ENCODE data around the gene TRERF1. TPM values are rescaled to one million over a fixed set of nuclear protein-coding genes. Genes with fewer than 3 reads are reported as not detected.

Gene TRERF1
- total RNA-seq, 2 donors from 2014 or later = 3.8 to 28.2 TPM

DNA sequence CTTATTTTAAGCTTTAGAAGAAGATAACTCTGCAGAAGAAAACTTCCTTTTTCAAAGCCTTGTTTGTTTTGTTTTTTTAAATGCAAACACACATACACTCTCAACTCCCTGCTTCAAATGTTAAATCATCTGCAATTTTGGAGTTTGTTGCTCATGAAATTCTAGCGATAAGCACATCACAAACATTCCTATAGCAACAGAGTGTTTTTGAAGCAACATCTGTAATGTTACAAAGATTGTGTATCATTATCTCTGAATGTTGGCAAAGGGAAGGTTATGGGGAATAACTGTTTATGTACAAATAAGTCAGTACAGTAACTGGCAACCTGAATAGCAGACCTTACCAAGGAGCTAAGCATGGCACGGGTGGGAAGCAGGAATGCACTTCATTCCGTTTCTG lies 149.3 kb downstream of the TRERF1 start:
- no peaks in the 10 kb centered on the region for H3K9me3 Mint-ChIP-seq
- H3K27ac Mint-ChIP-seq = no peak overlapping the region
- ATAC-seq (no peak), DNase-seq (ENCODE audit: low spot score in 2 of 2) (no peak)
- H3K36me3 Mint-ChIP-seq = peaks cover 0 to 7% of the 10 kb centered on the region in 2 donors

- Mint-ChIP-seq H3K27ac (no peak overlapping the region), H3K36me3 (peaks cover 0 to 11% of the 10 kb centered on the region in 2 donors), H3K9me3 (no peaks in the 10 kb centered on the region)
- ATAC-seq (no peak), DNase-seq (ENCODE audit: low spot score in 2 of 2) (no peak)
Observed at GRCh38 chr6:42301986-42302385, 149.7 kb downstream of the TRERF1 start.

DNA sequence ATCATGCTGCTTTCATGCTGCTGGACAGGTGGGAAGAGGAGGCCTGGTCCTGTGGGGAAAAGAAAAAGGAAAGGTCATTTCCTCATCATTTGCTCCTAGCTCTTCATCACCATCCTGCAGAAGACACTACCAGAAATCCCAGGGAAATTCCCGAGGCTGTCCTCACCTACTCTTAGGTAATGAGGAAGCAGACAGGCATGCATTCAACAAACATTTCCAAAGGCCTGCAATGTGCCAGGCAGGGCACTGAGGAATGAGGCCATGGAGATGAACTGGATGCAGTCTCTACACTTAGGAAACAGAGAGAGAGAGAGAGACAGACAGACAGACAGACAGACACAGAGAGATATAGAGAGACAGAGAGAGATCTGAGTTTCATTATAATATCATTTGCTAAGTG lies 151.0 kb downstream of the TRERF1 start:
- peaks cover 0 to 21% of the 10 kb centered on the region in 2 donors for H3K36me3 Mint-ChIP-seq
- ATAC-seq = no peak
- DNase-seq (ENCODE audit: low spot score in 2 of 2) = no peak
- peaks cover 0 to 5% of the 10 kb centered on the region in 2 donors for H3K9me3 Mint-ChIP-seq
- H3K27ac Mint-ChIP-seq = no peak overlapping the region

GRCh38 chr6:42300185-42300584 lies 151.5 kb downstream of the TRERF1 start:
- no peak for DNase-seq (ENCODE audit: low spot score in 2 of 2)
- peaks cover 0 to 21% of the 10 kb centered on the region in 2 donors for H3K36me3 Mint-ChIP-seq
- H3K9me3 Mint-ChIP-seq = peaks cover 0 to 5% of the 10 kb centered on the region in 2 donors
- H3K27ac Mint-ChIP-seq = no peak overlapping the region
- ATAC-seq = no peak

DNA sequence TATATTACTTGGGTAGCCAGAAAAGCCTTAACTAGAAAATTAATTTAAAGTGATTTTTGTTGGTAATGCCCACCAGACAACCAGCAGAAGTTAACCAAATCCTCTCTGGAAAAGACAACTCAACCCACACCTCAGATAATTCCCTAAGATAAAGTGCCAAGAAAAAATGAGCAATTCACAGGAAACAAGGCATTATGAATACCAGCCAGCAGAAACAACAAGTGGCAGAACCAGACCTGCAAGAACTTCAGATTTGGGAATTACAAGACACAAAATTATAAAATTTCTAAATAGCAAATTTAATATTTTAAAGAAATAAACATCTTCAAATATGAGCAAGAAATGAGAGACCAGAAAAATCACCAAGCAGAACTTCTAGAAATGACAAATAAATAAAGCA lies 154.1 kb downstream of the TRERF1 start:
- Mint-ChIP-seq H3K9me3 (peaks cover 0 to 10% of the 10 kb centered on the region in 2 donors), H3K27ac (no peak overlapping the region), H3K36me3 (peaks cover 0 to 28% of the 10 kb centered on the region in 2 donors)
- ATAC-seq (no peak), DNase-seq (ENCODE audit: low spot score in 2 of 2) (no peak)

DNA sequence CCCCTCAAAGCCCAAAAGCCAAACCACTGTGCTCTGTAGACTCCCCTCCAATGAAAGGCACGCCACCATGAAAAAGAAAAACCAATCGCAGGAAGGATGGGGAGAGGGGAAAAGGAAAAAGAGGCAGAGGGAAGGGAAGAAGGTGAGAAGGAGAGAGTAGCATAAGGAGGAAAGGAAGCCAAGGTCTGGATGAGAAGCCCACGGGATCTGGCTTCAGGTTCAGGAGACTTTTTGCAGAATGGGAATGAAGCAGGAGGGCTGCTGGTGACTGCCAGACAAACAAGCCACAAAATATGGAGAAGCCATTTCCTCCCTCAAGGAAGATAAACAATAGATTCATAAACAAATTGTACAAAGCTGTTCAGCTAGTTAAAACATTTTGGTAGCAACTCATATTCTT lies 155.1 kb downstream of the TRERF1 start:
- no peak for ATAC-seq
- Mint-ChIP-seq H3K27ac (no peak overlapping the region), H3K9me3 (peaks cover 0 to 10% of the 10 kb centered on the region in 2 donors), H3K36me3 (peaks cover 0 to 28% of the 10 kb centered on the region in 2 donors)
- no peak for DNase-seq (ENCODE audit: low spot score in 2 of 2)

- Mint-ChIP-seq H3K36me3 (peaks cover 0 to 28% of the 10 kb centered on the region in 2 donors), H3K9me3 (peaks cover 0 to 10% of the 10 kb centered on the region in 2 donors), H3K27ac (peak overlapping the region in 1 of 2 donors; percentile 77)
- ATAC-seq (no peak), DNase-seq (ENCODE audit: low spot score in 2 of 2) (no peak)
Observed at GRCh38 chr6:42295677-42296076, 156.0 kb downstream of the TRERF1 start.

GRCh38 chr6:42295181-42295580 lies 156.5 kb downstream of the TRERF1 start:
- peaks cover 0 to 10% of the 10 kb centered on the region in 2 donors for H3K9me3 Mint-ChIP-seq
- H3K36me3 Mint-ChIP-seq = peaks cover 0 to 28% of the 10 kb centered on the region in 2 donors
- no peak for DNase-seq (ENCODE audit: low spot score in 2 of 2)
- peak overlapping the region in 1 of 2 donors; percentile 77 for H3K27ac Mint-ChIP-seq
- no peak for ATAC-seq

DNA sequence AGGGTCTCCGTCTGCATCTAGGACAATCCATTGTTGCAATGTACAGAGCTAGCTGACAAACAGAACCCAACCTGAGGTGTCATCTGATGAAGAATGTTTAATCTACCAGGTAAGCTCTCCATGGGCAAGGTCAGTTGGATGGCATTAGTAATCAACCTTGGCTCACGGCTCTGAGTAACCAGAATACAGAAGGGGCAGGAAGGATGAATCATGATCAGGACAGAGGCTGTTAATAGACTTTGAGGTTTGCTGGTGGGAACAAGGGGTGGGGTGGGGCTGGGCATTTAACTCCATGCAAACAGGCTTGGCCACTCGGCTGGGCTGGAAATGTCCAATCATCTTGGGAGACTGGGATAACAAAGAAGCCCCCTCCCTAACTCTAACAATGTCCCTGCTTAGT lies 157.0 kb downstream of the TRERF1 start:
- Mint-ChIP-seq H3K9me3 (peaks cover 0 to 10% of the 10 kb centered on the region in 2 donors), H3K27ac (peak overlapping the region in 1 of 2 donors; percentile 40), H3K36me3 (peaks cover 0 to 26% of the 10 kb centered on the region in 2 donors)
- ATAC-seq (peak in 1 of 2 donors; percentile 55), DNase-seq (ENCODE audit: low spot score in 2 of 2) (no peak)

- Mint-ChIP-seq H3K27ac (no peak overlapping the region), H3K36me3 (peaks cover 0 to 23% of the 10 kb centered on the region in 2 donors), H3K9me3 (peaks cover 0 to 10% of the 10 kb centered on the region in 2 donors)
- DNase-seq (ENCODE audit: low spot score in 2 of 2) (no peak), ATAC-seq (no peak)
Observed at GRCh38 chr6:42293386-42293977, 158.2 kb downstream of the TRERF1 start.

DNA sequence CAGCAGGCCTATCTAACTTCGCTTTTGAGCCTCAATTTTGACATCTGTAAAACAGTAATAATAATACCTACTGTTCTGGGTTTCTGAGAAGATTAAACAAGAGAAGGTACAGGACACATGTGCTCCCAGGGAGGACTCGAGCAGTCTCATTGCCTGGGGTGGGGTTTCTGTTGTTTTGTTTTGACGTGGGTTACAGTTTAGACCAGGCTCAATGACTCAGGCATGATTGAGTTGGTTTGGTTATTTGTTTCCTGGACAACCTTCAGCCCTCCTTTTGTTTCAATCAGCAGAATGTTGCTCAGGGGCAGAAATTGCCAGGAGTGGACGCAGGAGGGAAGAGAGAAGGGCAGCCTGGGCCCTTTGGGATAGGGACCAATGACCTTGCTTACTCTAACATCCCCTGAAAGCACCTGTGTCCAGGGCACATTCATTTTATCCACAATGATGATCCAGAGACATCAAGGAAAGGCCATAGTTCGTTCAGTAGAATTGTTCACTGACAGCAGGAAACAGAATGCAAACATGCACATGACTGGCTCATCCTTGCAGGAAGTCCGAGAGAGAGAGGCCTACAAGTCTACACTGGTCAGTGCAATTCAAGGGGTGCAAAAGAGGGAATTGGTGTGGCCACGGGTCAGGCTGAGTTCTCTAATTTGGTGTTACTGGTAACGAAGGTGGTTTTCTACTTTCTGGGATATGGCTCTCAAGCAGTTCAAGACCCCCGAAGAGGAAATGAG lies 159.6 kb downstream of the TRERF1 start:
- Mint-ChIP-seq H3K9me3 (peaks cover 0 to 18% of the 10 kb centered on the region in 2 donors), H3K36me3 (peaks cover 5 to 29% of the 10 kb centered on the region in 2 donors), H3K27ac (peak overlapping the region; percentile 14 to 89)
- DNase-seq (ENCODE audit: low spot score in 2 of 2) (no peak), ATAC-seq (peak; percentile 55 to 68)

DNA sequence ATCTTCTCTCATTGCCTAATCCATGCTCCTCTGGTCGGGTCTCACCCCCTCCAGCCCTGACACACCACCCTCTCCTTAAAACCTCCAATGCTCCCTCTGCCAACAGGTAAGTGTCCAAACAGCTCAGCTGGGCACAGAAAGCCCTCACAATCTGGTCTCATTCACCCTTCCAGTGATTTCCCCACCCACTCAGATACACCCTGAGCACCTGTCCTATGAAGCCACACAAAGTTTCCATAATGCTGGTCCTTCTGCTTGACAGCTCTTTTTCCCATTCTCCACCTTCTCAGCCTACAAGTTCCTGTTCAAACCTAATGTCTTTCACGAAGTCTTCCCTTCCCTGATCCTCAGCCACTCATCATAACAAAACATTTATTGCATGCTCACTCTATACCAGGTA lies 164.0 kb downstream of the TRERF1 start:
- ATAC-seq = no peak
- peaks cover 5 to 10% of the 10 kb centered on the region in 2 donors for H3K36me3 Mint-ChIP-seq
- DNase-seq (ENCODE audit: low spot score in 2 of 2) = no peak
- H3K9me3 Mint-ChIP-seq = peaks cover 0 to 8% of the 10 kb centered on the region in 2 donors
- H3K27ac Mint-ChIP-seq = peak overlapping the region; percentile 5 to 75

- no peak for DNase-seq (ENCODE audit: low spot score in 2 of 2)
Observed at GRCh38 chr6:42281570-42281969, 170.2 kb downstream of the TRERF1 start.

DNA sequence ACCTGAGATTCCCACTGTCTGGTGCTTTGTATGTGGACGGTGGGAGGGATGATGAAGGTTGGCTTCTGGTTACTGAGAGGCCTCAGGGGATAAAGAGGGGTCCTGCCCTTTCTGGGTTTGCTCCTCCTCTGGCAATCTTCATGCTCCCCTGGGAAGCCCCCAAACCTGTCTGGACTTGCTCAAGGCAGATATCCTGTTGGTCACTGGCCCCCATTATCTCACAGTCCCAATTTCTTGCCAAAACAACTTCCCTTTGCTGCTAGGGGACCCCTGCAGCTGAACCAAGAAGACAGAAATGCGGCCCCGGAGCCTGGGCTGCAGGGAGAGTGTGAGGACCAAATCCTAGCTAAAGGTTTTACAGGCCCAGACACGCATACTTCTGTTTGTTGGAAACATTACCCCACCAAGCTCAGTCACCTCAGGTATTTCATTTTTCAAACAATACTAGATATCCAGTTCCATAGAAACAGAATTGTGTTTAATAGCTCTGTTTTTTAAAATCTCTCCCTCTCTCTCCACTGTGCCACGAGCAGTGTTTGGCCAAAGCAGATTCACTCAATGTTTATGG lies 170.7 kb downstream of the TRERF1 start:
- Mint-ChIP-seq H3K27ac (peak overlapping the region; percentile 52 to 55), H3K9me3 (peaks cover 0 to 4% of the 10 kb centered on the region in 2 donors), H3K36me3 (peaks cover 0 to 18% of the 10 kb centered on the region in 2 donors)
- no peak for ATAC-seq
- no peak for DNase-seq (ENCODE audit: low spot score in 2 of 2)

More at GRCh38 chr6:42281570-42281969, 170.2 kb downstream of the TRERF1 start:
- Mint-ChIP-seq H3K27ac (peak overlapping the region; percentile 52 to 55), H3K36me3 (peaks cover 0 to 18% of the 10 kb centered on the region in 2 donors), H3K9me3 (peaks cover 0 to 4% of the 10 kb centered on the region in 2 donors)
- ATAC-seq = no peak

GRCh38 chr6:42279966-42280629 lies 171.6 kb downstream of the TRERF1 start:
- H3K27ac Mint-ChIP-seq = peak overlapping the region in 1 of 2 donors; percentile 81
- ATAC-seq (no peak), DNase-seq (ENCODE audit: low spot score in 2 of 2) (no peak)
- H3K36me3 Mint-ChIP-seq = peaks cover 0 to 18% of the 10 kb centered on the region in 2 donors
- peaks cover 0 to 4% of the 10 kb centered on the region in 2 donors for H3K9me3 Mint-ChIP-seq

DNA sequence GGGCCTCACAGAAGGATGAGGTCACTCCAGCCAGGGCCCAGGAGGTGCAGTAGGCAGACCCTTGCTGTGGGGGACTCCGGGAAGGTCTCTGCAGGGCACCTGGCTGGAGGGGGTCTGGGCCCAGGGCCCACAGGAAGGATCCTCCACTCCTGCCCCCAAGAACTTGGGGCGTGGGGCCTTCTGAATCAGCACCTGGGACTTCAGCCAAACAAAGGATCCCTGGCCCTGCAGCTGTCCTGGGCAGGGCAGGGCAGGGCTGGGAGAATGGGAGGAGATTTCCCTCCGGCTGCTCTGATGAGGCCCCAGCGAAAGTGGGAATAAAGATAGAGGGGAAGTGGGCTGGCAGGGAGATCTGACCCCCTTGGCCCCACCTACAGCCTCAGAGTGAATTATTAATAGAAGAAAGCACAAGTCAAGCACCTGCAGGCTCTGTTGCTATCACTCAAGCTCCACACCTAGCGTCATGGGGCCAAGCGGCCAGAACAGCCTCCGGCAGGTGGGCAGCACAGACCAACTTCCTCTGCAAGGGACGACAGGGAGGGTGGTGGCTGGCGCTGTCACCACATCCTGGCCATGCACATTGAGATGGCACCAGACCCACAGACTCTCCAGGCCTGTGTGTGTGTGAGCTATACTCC lies 172.5 kb downstream of the TRERF1 start:
- Mint-ChIP-seq H3K36me3 (peaks cover 0 to 18% of the 10 kb centered on the region in 2 donors), H3K27ac (peak overlapping the region; percentile 81 to 85), H3K9me3 (peaks cover 0 to 4% of the 10 kb centered on the region in 2 donors)
- ATAC-seq (peak in 1 of 2 donors; percentile 61), DNase-seq (ENCODE audit: low spot score in 2 of 2) (no peak)
